B cell (primary cell): ENCODE data around the gene NCOA3. TPM values are rescaled to one million over a fixed set of nuclear protein-coding genes. Genes with fewer than 3 reads are reported as not detected.

Source experiments
- ATAC-seq: fragments of 200-7000 bp; cut with Tn5 transposase; one replicate; pipeline ENCODE4 v1.10.0; 2021; ENCODE audit warnings: low read depth, mild to moderate bottlenecking, moderate number of reproducible peaks, moderate library complexity
- CTCF ChIA-PET: fragments of 350-600 bp; sonication (Branson Sonifier 250); formaldehyde crosslinking; loops from one replicate; lab custom pipeline; 2021; ENCODE audit warnings: antibody characterized with exemption, inconsistent platforms; lab: Charles Lee
- POLR2A ChIA-PET: fragments of 350-600 bp; sonication (Branson Sonifier 250); formaldehyde crosslinking; loops from one replicate; lab custom pipeline; 2021; ENCODE audit warnings: antibody characterized with exemption; lab: Charles Lee
- DNase-seq: peaks from one replicate; pipeline ENCODE4 v3.0.0; 2013
- H2AFZ ChIP-seq: 2 replicates; pipeline ENCODE4 v1.6.1; 2012; ENCODE audit warnings: mild to moderate bottlenecking, low read depth, low read length; ENCODE audit not compliant: insufficient read depth, poor library complexity, severe bottlenecking
- H3K27ac ChIP-seq, 2 donors: 1 replicate in 1 of 2; 2 replicates in 1 of 2; pipeline ENCODE4 v1.5.1; 2012 to 2013; ENCODE audit warnings: low read length in 2 of 2, mild to moderate bottlenecking in 2 of 2, moderate library complexity in 1 of 2
- H3K27me3 ChIP-seq, 4 experiments: fragments of 200-600 bp in 1 of 4; sonication (generic) in 1 of 4; replicated peaks in 1 of 4; 1 replicate in 2 of 4; 2 replicates in 2 of 4; pipeline versions ENCODE4 v1.6.1 to v1.7.0; 2013 to 2016; ENCODE audit warnings: low read length in 3 of 4, mild to moderate bottlenecking in 2 of 4, mixed read lengths in 1 of 4, moderate library complexity in 1 of 4; ENCODE audit not compliant: insufficient read depth in 4 of 4, control insufficient read depth in 3 of 4; ENCODE audit errors: control extremely low read depth in 1 of 4
- H3K36me3 ChIP-seq, 2 experiments: replicated peaks in 1 of 2; 1 replicate in 1 of 2; 2 replicates in 1 of 2; pipeline versions ENCODE4 v1.6.1 to v1.7.1; 2013; ENCODE audit warnings: low read length in 1 of 2; ENCODE audit not compliant: insufficient read depth in 2 of 2, control insufficient read depth in 1 of 2; ENCODE audit errors: control extremely low read depth in 1 of 2, extremely low read depth in 1 of 2
- H3K4me1 ChIP-seq, 2 donors: fragments of 200-600 bp in 1 of 2; sonication (generic) in 1 of 2; 1 replicate in 1 of 2; 2 replicates in 1 of 2; pipeline versions ENCODE4 v1.5.1 to v1.6.1; 2013 to 2017; ENCODE audit warnings: low read length in 2 of 2; ENCODE audit not compliant: control insufficient read depth in 2 of 2, insufficient read depth in 2 of 2
- H3K4me2 ChIP-seq: replicated peaks from 2 replicates; pipeline ENCODE3; 2012; ENCODE audit warnings: mild to moderate bottlenecking, low read depth, low read length; ENCODE audit not compliant: poor library complexity, severe bottlenecking
- H3K4me3 ChIP-seq, 5 experiments: fragments of 200-600 bp in 1 of 5; sonication (generic) in 1 of 5; 1 replicate in 3 of 5; 2 replicates in 2 of 5; pipeline versions ENCODE4 v1.5.1 to v1.7.0; 2011 to 2016; ENCODE audit warnings: low read length in 4 of 5, mild to moderate bottlenecking in 4 of 5, low read depth in 2 of 5, control low read depth in 1 of 5, moderate library complexity in 1 of 5; ENCODE audit not compliant: insufficient read depth in 1 of 5; ENCODE audit errors: control extremely low read depth in 1 of 5, extremely low read depth in 1 of 5
- H3K79me2 ChIP-seq: fragments of 200-600 bp; sonication (generic); one replicate; pipeline ENCODE4 v1.6.0; 2016; ENCODE audit warnings: low read length; ENCODE audit not compliant: control insufficient read depth, insufficient read depth
- H3K9ac ChIP-seq: fragments of 200-600 bp; sonication (generic); 2 replicates; pipeline ENCODE4 v1.6.1; 2017; ENCODE audit warnings: mild to moderate bottlenecking, low read length, moderate library complexity
- H3K9me3 ChIP-seq, 3 donors: one replicate each; pipeline versions ENCODE4 v1.6.1 to v1.7.1; 2013; ENCODE audit warnings: low read length in 2 of 3; ENCODE audit not compliant: control insufficient read depth in 2 of 3, insufficient read depth in 1 of 3; ENCODE audit errors: control extremely low read depth in 1 of 3
- H4K20me1 ChIP-seq: 2 replicates; pipeline ENCODE4 v1.6.0; 2012; ENCODE audit warnings: mild to moderate bottlenecking, low read length; ENCODE audit not compliant: insufficient read depth, control insufficient read depth, poor library complexity, severe bottlenecking
- H3K27ac Mint-ChIP-seq: one replicate; pipeline ENCODE4 v1.8.0; 2021; ENCODE audit warnings: mixed read lengths
- H3K27me3 Mint-ChIP-seq: one replicate; pipeline ENCODE4 v1.8.0; 2021; ENCODE audit warnings: mixed read lengths
- H3K4me1 Mint-ChIP-seq: one replicate; pipeline ENCODE4 v1.8.0; 2021; ENCODE audit warnings: mixed read lengths
- H3K4me3 Mint-ChIP-seq: one replicate; pipeline ENCODE4 v1.8.0; 2021; ENCODE audit warnings: mixed read lengths
- H3K9me3 Mint-ChIP-seq: one replicate; pipeline ENCODE4 v1.8.0; 2022; ENCODE audit warnings: mixed read lengths; ENCODE audit not compliant: insufficient read depth
- EZH2 ChIP-seq: IDR thresholded peaks from 2 replicates; pipeline ENCODE4 v1.6.1; 2012; ENCODE audit warnings: borderline replicate concordance, low read depth, mild to moderate bottlenecking, moderate library complexity, low read length; ENCODE audit not compliant: insufficient read depth, poor library complexity, severe bottlenecking
- WGBS: methylation state at CpG from one replicate; pipeline ENCODE4 v1.1.5; 2013; ENCODE audit warnings: missing lambda C conversion rate; ENCODE audit not compliant: insufficient coverage; 5-methylcytosine and 5-hydroxymethylcytosine counted together
- intact Hi-C: fragments of 100-400 bp; cut with micrococcal nuclease; formaldehyde crosslinking; loops from one replicate; pipeline ENCODE4 v1.10.0; 2022
- polyA plus RNA-seq: library from polyadenylated mRNA; depleted of rRNA; stranded (reverse); fragments of >200 nt; gene quantifications from 2 replicates; pipeline ENCODE4 v1.2.3, GENCODE V29; 2012
- total RNA-seq, 2 donors: library from RNA; stranded (reverse); fragments of 120-200 nt in 1 of 2; gene quantifications; 1 replicate in 1 of 2; 2 replicates in 1 of 2; pipeline versions ENCODE4 v1.2.3 to v1.2.4, GENCODE V29; 2013 to 2022
- TF ChIP-seq, protein P1 (sequence below): fragments of 200-600 bp; IDR thresholded peaks from one replicate; pipeline ENCODE4 v1.8.0; 2022; ENCODE audit warnings: antibody characterized with exemption, mild to moderate bottlenecking

The NCOA3 gene
- total and polyA plus RNA-seq, 2 donors (not counting 1 experiment from before 2014, with no cell fraction given), result 54.0 to 309 TPM

DNA sequence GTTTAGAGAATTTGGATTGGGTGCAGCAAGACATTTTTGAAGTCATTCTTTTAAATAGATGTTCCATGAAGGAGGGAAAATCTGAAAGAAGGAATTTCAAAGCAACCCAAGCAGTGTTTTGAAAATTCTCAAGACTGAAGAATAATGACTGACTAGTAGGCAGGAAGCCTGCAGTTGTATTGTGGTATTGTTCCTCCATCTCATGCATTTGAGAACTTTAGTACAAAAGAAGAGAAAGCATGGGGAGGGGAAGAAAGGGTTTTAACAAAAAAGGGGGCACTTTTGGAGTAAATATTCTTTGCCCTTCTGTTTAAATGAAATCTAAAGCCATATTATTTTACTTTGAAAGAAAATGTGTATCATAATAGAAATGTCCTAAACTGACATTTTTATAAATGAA lies 6.6 kb downstream of the NCOA3 start:
- Histone ChIP-seq H3K27ac (peak overlapping the region in 1 of 2 donors; percentile 76), H3K9me3 (no peaks in the 10 kb centered on the region), H3K36me3 (peaks cover 4 to 19% of the 10 kb centered on the region in 2 experiments), H3K27me3 (no peaks in the 10 kb centered on the region), H3K4me3 (peak overlapping the region in 1 of 5 experiments; percentile 33), H3K79me2 (peaks cover 100% of the 10 kb centered on the region), H4K20me1 (peaks cover 85% of the 10 kb centered on the region), H3K4me2 (peak overlapping the region; percentile 71), H2AFZ (no peak overlapping the region), H3K4me1 (peaks cover 72 to 83% of the 10 kb centered on the region in 2 donors), H3K9ac (peak overlapping the region; percentile 28)
- TF ChIP-seq, protein P1, sequence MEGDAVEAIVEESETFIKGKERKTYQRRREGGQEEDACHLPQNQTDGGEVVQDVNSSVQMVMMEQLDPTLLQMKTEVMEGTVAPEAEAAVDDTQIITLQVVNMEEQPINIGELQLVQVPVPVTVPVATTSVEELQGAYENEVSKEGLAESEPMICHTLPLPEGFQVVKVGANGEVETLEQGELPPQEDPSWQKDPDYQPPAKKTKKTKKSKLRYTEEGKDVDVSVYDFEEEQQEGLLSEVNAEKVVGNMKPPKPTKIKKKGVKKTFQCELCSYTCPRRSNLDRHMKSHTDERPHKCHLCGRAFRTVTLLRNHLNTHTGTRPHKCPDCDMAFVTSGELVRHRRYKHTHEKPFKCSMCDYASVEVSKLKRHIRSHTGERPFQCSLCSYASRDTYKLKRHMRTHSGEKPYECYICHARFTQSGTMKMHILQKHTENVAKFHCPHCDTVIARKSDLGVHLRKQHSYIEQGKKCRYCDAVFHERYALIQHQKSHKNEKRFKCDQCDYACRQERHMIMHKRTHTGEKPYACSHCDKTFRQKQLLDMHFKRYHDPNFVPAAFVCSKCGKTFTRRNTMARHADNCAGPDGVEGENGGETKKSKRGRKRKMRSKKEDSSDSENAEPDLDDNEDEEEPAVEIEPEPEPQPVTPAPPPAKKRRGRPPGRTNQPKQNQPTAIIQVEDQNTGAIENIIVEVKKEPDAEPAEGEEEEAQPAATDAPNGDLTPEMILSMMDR, result no peak
- TF ChIP-seq EZH2, result no peak
- peak overlapping the region; percentile 63 for H3K27ac Mint-ChIP-seq
- H3K27me3 Mint-ChIP-seq, result no peaks in the 10 kb centered on the region
- ChIA-PET POLR2A (interaction anchor here (0.7 to 1.4 kb wide), 2 partner anchors 20 kb away, joined by 3 read pairs; no protein-coding TSS in a partner anchor), CTCF (interaction anchor here (0.9 to 2.8 kb wide), 7 partner anchors 21 to 234 kb away, joined by 3 to 16 read pairs (median 4); no protein-coding TSS in a partner anchor)
- intact Hi-C loops, result loop anchor here (5.0 to 10.0 kb wide), 2 partner anchors 99 to 313 kb away; no protein-coding TSS in a partner anchor
- peak overlapping the region; percentile 59 for H3K4me3 Mint-ChIP-seq
- ATAC-seq (no peak), DNase-seq (no peak)
- peaks cover 70% of the 10 kb centered on the region for H3K4me1 Mint-ChIP-seq
- H3K9me3 Mint-ChIP-seq, result no peaks in the 10 kb centered on the region

DNA sequence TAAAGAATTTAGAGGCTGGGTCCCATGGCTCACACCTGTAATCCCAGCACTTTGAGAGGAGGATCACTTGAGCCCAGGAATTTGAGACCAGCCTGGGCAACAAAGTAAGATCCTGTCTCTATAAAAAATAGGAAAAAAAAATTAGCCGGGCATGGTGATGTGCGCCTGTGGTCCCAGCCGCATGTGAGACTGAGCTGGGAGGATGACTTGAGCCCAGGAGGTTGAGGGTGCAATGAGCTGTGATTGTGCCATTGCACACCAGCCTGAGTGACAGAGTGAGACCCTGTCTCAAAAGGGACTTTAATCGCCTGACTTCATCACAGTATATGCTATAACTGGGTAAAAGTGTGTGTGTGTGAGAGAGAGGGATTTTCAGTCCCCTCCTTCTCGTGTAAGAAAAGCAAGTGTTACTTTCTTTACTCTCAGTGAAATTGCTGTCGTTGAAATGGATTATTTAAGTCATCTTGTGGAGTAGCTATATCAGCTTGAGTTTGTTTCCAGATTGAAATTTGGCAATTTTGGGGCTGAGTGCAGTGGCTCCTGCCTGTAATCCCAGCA lies 7.5 kb downstream of the NCOA3 start:
- Mint-ChIP-seq H3K4me3 (peak overlapping the region; percentile 68), H3K9me3 (no peaks in the 10 kb centered on the region), H3K4me1 (peaks cover 71% of the 10 kb centered on the region), H3K27ac (peak overlapping the region; percentile 71), H3K27me3 (no peaks in the 10 kb centered on the region)
- H3K9ac ChIP-seq, result peak overlapping the region; percentile 28
- H3K4me2 ChIP-seq, result peak overlapping the region; percentile 71
- H3K27me3 ChIP-seq, result no peaks in the 10 kb centered on the region
- H3K36me3 ChIP-seq, result peaks cover 4 to 16% of the 10 kb centered on the region in 2 experiments
- H3K4me1 ChIP-seq, result peaks cover 74 to 84% of the 10 kb centered on the region in 2 donors
- H3K9me3 ChIP-seq, result no peaks in the 10 kb centered on the region
- ChIA-PET POLR2A (no interaction called here), CTCF (interaction anchor here (0.5 to 2.8 kb wide), 6 partner anchors 22 to 236 kb away, joined by 3 to 16 read pairs (median 4); no protein-coding TSS in a partner anchor)
- WGBS, result 63% methylated on average over 4 of the region's 6 CpGs
- DNase-seq (no peak), ATAC-seq (no peak)
- H3K79me2 ChIP-seq, result peaks cover 100% of the 10 kb centered on the region
- intact Hi-C loops, result loop anchor here (5.0 to 10.0 kb wide), 2 partner anchors 98 to 314 kb away; no protein-coding TSS in a partner anchor
- TF ChIP-seq EZH2, result no peak
- TF ChIP-seq, protein P1, result no peak
- H2AFZ ChIP-seq, result no peak overlapping the region
- no peak overlapping the region for H3K4me3 ChIP-seq
- H3K27ac ChIP-seq, result peak overlapping the region in 1 of 2 donors; percentile 76
- H4K20me1 ChIP-seq, result peaks cover 76% of the 10 kb centered on the region
